ENCODE results near the gene EYA3. TPM values are rescaled to one million over a fixed set of nuclear protein-coding genes. Genes with fewer than 3 reads are reported as not detected.
"Not testable (repeated sequence)": the region's sequence is repeated elsewhere in the genome, so short reads cannot be mapped to it uniquely, and the experiment has no call there.

EYA3 gene
- total RNA-seq, 3 donors from 2014 or later = 26.6 to 29.6 (median 28.1) TPM

DNA sequence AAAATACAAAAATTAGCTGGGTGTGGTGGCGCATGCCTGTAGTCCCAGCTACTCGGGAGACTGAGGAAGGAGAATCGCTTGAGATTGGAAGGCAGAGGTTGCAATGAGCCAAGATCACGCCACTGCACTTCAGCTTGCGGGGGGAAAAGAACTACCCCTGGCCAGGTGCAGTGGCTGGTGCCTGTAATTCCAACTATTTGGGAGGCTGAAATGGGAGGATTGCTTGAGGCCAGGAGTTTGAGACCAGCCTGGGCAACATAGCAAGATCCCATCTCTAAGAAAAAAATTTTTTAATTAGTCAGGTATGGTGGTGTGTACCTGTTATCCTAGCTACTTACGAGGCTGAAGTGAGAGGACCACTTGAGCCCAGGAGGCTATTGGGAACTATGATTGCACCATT is 93.9 kb downstream of the EYA3 start:
- peaks cover 50% of the 10 kb centered on the region for H3K36me3 Mint-ChIP-seq (ENCODE audit: insufficient read depth)
- DNase-seq; H3K4me3 Mint-ChIP-seq; H3K27me3 Mint-ChIP-seq (ENCODE audit: low read depth); ATAC-seq; H3K9me3 Mint-ChIP-seq: not testable (repeated sequence)
- peaks cover 33% of the 10 kb centered on the region for H3K4me1 Mint-ChIP-seq (ENCODE audit: low read depth)

DNA sequence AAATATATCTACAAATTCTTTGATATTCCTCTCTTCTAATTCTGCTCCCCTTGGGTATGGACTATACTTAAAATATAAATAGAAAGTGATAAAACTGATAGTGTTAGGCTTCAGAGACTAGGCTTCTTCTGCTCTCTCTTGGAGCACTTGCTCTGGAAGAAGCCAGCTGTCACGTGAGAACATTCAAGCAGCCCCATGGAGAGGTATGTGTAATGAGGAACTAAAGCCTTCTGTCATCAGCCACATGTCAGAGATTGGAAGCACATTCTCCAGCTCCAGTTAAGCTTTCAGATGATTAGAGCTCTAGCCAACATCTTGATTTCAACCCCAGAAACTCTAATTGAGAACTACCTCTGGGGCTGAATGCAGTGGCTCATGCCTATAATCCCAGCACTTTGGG is 94.3 kb downstream of the EYA3 start:
- ATAC-seq (no peak), DNase-seq (no peak)
- Mint-ChIP-seq H3K4me3 (no peak overlapping the region), H3K4me1 (ENCODE audit: low read depth) (peaks cover 33% of the 10 kb centered on the region), H3K36me3 (ENCODE audit: insufficient read depth) (peaks cover 50% of the 10 kb centered on the region), H3K9me3 (no peaks in the 10 kb centered on the region), H3K27me3 (ENCODE audit: low read depth) (no peaks in the 10 kb centered on the region)

DNA sequence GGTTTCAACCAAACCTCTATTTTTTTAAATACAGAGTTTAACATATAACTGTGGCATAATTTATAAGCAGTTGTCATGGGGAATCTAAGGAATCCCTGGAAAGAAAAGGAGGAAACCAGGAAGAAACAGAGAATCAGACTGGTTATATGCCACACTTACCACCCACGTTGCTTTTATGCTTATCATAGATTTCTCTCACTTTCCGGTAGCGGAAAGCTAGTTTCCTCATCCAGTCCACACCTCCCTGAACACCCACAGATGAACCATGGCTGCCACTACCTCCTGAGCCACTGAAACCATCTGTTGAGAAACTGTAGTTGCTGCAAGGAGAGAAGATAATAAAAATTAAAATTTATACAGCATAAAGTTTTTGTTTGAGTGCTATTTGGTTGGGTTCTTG is 95.2 kb downstream of the EYA3 start:
- no peaks in the 10 kb centered on the region for H3K27me3 Mint-ChIP-seq (ENCODE audit: low read depth)
- DNase-seq = no peak
- peaks cover 53% of the 10 kb centered on the region for H3K36me3 Mint-ChIP-seq (ENCODE audit: insufficient read depth)
- peak in 1 of 2 donors; percentile 61 for ATAC-seq
- peaks cover 33% of the 10 kb centered on the region for H3K4me1 Mint-ChIP-seq (ENCODE audit: low read depth)
- no peaks in the 10 kb centered on the region for H3K9me3 Mint-ChIP-seq
- H3K4me3 Mint-ChIP-seq = no peak overlapping the region

DNA sequence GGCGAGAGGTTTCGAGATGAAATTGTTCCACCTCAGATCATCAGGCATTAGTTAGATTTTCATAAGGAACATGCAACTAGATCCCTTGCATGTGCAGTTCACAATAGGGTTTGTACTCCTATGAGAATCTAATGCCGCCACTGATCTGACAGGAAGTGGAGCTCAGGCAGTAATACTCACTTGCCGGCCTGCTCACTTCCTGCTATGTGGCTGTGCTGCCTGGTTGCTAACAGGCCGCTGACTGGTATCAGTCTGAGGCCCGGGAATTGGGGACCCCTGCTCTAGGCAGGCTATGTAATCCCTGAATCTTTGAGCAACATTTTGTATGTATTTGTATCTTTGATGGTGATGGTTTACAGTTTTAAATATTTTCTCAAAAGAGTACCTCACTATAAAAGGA is 96.1 kb downstream of the EYA3 start:
- peaks cover 36% of the 10 kb centered on the region for H3K4me1 Mint-ChIP-seq (ENCODE audit: low read depth)
- DNase-seq (peak; percentile 41), ATAC-seq (peak; percentile 76 to 77)
- no peaks in the 10 kb centered on the region for H3K27me3 Mint-ChIP-seq (ENCODE audit: low read depth)
- H3K4me3 Mint-ChIP-seq = no peak overlapping the region
- peaks cover 49% of the 10 kb centered on the region for H3K36me3 Mint-ChIP-seq (ENCODE audit: insufficient read depth)
- H3K9me3 Mint-ChIP-seq = no peaks in the 10 kb centered on the region

DNA sequence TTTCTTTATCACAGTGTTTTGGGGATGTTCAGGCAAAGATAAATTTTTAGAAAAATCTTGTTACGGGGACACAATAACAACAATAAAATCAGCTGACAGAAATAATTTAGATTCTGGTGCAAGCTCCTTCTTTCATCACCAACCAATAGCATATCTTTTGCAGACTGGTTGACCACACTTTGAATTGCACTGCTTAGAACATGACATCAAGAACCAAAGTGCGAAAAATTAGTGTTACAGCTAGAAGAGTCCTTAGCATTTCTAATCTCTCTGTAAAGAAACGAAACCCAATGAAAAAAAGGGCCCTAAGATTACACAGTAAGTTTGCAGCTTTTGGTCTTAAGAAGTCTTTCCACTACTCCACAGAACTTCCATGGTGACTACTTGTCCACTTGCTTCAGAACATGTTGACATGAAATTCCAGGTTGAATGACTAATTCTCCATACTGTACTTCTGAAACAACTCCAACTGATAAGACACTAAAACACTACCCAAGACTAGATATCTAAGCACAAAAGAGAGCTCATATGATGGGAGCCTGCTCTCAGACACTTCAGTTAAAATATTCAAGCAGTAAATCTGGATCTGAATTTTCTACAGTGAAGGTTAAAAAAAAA is 97.4 kb downstream of the EYA3 start:
- no peak overlapping the region for H3K4me3 Mint-ChIP-seq
- H3K36me3 Mint-ChIP-seq (ENCODE audit: insufficient read depth) = peaks cover 46% of the 10 kb centered on the region
- ATAC-seq (no peak), DNase-seq (no peak)
- no peaks in the 10 kb centered on the region for H3K9me3 Mint-ChIP-seq
- no peaks in the 10 kb centered on the region for H3K27me3 Mint-ChIP-seq (ENCODE audit: low read depth)
- peaks cover 39% of the 10 kb centered on the region for H3K4me1 Mint-ChIP-seq (ENCODE audit: low read depth)

DNA sequence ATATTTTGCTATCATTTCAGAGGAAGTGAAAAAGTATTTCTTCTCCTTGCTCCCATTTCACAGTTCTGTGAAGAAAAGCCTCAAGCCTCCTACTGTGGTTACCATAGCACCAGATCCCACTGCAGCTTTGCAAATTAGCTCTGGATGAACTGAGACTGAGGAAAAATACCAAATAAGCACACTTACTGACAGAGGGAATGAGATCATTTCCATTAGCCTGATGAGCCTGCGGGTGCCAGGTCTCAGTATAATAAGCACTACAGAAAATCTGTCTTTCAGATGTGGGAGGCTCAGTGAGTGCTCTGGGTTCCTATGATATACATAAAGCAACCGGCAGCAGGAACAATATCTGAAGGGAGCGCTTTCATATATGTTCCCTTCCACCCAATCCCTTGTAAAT is 107.3 kb downstream of the EYA3 start:
- Mint-ChIP-seq H3K9me3 (no peaks in the 10 kb centered on the region), H3K4me1 (ENCODE audit: low read depth) (no peaks in the 10 kb centered on the region), H3K4me3 (no peak overlapping the region), H3K27me3 (ENCODE audit: low read depth) (no peaks in the 10 kb centered on the region), H3K36me3 (ENCODE audit: insufficient read depth) (peaks cover 12% of the 10 kb centered on the region)
- ATAC-seq (no peak), DNase-seq (no peak)

DNA sequence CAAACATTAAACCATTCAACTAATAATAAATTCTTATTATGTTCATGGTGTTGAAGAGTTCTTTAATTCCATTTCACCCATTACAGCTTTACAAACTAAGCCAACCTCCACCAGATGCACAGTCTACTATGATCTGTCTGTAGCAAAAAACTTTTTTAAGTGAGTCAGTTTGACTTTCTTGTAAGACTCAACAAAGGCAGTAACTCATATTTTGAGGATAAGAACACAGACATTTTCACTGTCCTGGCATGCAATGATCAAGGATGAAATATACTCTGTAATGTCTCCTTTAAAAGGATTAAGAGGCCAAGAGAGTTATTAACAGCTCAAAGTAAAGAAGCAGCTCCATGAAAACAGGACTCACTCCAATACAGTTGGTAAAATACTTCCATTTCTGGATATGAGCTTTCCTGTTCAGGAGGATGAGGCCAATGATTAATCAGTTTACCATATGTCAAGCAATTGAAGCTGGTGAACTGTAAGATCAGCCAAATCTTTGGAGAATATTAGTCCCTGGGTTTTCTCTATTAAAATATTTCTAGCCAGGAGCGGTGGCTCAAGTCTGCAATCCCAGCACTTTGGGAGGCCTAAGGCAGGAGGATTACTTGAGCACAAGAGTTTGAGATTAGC is 108.1 kb downstream of the EYA3 start:
- DNase-seq (no peak), ATAC-seq (no peak)
- Mint-ChIP-seq H3K36me3 (ENCODE audit: insufficient read depth) (peaks cover 10% of the 10 kb centered on the region), H3K4me3 (no peak overlapping the region), H3K4me1 (ENCODE audit: low read depth) (no peaks in the 10 kb centered on the region), H3K27me3 (ENCODE audit: low read depth) (no peaks in the 10 kb centered on the region), H3K9me3 (no peaks in the 10 kb centered on the region)

DNA sequence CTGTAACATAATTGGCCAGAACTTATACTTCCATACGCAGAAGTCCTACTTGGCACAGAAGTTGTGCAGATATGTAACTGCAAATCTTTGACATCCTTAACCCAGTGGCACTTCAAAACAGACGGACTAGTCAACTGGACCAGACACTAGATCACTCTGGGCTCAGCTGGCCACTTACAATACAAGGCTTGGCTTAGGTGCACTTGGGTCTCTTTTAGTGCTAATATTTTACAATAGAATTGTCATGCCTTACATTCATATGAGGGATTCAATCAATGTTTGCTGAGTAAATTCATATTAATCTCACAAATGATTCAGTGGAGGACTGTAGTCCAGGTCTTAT is 108.6 kb downstream of the EYA3 start:
- no peaks in the 10 kb centered on the region for H3K4me1 Mint-ChIP-seq (ENCODE audit: low read depth)
- peaks cover 9% of the 10 kb centered on the region for H3K36me3 Mint-ChIP-seq (ENCODE audit: insufficient read depth)
- H3K27me3 Mint-ChIP-seq (ENCODE audit: low read depth) = no peaks in the 10 kb centered on the region
- ATAC-seq (no peak), DNase-seq (no peak)
- H3K9me3 Mint-ChIP-seq = no peaks in the 10 kb centered on the region
- no peak overlapping the region for H3K4me3 Mint-ChIP-seq

DNA sequence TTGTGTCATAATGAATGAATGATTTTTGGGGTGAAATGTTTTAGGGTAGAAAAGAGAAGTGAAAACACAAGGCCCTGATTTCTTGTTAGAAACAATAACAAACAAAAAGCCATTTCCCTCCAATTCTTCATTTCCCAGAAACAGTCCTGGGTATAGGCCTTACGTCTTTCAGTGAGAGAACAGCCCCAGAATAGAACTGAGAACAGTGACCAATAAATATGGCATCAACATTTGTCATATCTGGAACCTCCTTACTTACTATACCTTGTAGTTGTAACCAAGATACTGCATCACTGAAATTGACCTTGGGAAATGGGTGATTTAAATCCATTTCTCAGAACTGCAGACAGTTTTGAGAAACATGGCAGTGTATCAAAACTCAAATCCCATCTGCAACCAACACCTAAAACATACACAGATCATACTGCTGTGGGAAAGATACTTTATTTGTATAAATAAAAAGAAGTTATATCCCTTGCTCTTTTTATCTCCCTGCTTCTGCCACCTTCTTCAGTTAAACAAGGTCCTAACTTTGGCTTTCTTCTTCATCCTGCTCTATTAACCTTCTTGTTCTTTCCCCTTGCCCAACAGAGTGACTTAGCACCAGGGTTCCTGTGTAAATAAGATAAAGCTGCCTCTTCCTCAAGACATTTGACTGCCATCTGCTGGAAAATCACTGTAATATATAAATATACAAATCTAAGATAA is 109.1 kb downstream of the EYA3 start:
- Mint-ChIP-seq H3K36me3 (ENCODE audit: insufficient read depth) (peaks cover 9% of the 10 kb centered on the region), H3K9me3 (no peaks in the 10 kb centered on the region), H3K4me3 (no peak overlapping the region), H3K4me1 (ENCODE audit: low read depth) (no peaks in the 10 kb centered on the region), H3K27me3 (ENCODE audit: low read depth) (no peaks in the 10 kb centered on the region)
- DNase-seq = no peak
- peak; percentile 59 to 69 for ATAC-seq

DNA sequence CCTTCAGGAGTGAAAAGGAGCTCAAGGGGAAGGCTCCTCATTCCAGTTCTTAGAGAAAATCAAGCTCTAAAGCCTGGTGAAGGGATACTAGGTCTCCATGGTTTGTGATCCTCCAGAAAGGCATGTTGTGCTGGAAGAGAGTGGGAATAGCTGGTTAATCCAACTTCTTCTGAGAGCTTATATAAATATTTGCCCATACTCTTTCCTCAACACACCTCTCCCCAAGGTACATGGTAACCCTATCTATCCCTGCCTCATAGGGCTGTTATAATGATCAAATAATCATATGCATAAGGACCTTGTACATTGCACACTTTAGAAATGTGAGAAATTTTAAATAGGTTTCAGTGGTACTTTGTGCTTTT is 114.0 kb downstream of the EYA3 start:
- no peaks in the 10 kb centered on the region for H3K27me3 Mint-ChIP-seq (ENCODE audit: low read depth)
- ATAC-seq (no peak), DNase-seq (no peak)
- no peak overlapping the region for H3K4me3 Mint-ChIP-seq
- H3K4me1 Mint-ChIP-seq (ENCODE audit: low read depth) = peaks cover 10% of the 10 kb centered on the region
- H3K9me3 Mint-ChIP-seq = no peaks in the 10 kb centered on the region
- peaks cover 15% of the 10 kb centered on the region for H3K36me3 Mint-ChIP-seq (ENCODE audit: insufficient read depth)

DNA sequence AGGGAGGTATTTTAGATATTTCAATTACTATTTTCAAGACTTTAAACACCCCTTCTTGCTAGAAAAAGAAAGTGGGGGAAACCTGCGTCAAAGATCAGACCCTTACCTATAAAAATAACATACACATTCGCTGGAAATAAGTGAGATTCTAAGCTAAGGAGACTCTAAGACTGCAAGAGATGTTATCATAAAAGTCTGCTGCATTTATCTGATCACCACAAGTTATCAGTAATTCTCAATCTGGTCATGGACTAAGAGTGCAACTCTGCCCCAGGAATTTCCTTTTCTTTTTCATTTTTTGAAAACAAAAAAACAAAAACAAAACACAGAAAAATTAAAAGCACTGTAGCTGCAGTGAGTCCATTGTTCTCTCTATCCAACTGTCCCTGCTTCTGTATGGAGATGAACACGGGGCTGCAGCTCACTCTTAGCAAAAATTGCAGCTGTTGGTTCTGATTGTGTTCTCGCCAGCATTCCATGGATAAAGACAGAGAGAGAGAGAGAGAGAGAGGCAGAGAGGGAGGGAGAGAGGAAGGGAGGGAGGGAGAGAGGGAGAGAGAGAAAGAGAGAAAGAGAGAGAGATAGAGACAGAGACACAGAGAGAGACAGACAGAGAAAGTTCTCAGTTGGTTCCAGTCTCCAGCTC is 114.5 kb downstream of the EYA3 start:
- Mint-ChIP-seq H3K9me3 (no peaks in the 10 kb centered on the region), H3K36me3 (ENCODE audit: insufficient read depth) (peaks cover 16% of the 10 kb centered on the region), H3K27me3 (ENCODE audit: low read depth) (no peaks in the 10 kb centered on the region), H3K4me1 (ENCODE audit: low read depth) (peaks cover 14% of the 10 kb centered on the region), H3K4me3 (no peak overlapping the region)
- ATAC-seq (no peak), DNase-seq (no peak)

DNA sequence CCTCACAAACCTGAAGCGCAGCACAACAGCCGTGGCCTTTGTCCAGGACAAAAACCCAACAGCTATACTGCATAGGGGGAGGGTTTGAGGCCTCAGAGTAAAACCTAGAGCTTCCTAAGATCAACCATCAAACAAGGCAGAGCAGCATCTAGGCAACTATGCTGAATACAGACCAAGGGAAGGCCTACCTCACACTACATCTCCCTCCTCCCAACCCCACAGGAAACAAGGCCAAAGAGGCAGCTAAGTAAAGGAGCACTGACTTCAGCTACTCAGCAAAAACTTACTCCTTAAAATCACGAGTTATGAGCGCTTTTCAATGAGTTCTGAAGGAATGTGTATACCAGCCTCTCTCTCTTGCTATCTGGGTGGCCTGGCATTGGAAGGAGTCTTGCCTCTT is 116.3 kb downstream of the EYA3 start:
- no peak for DNase-seq
- no peaks in the 10 kb centered on the region for H3K27me3 Mint-ChIP-seq (ENCODE audit: low read depth)
- peaks cover 18% of the 10 kb centered on the region for H3K36me3 Mint-ChIP-seq (ENCODE audit: insufficient read depth)
- no peak overlapping the region for H3K4me3 Mint-ChIP-seq
- H3K9me3 Mint-ChIP-seq = no peaks in the 10 kb centered on the region
- no peak for ATAC-seq
- H3K4me1 Mint-ChIP-seq (ENCODE audit: low read depth) = peaks cover 23% of the 10 kb centered on the region

DNA sequence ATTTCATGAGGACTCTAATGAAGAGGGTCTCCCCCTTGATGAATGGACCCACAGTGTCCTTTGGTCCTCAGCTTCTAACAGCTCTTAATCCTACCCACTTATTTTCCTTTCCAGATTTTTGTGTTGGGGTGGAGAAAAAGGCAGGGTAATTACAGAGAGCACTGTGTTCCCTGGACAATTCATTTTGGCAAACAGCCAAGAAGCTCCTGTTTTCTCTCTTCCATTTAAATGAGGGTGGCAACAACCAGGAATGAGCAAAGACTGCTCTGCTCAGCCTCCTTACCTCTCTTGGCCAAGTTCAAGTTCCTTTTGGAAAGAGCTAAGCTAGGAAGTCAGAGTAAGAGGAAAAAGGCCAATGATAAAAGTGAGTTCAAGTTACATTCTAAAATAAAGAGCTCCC is 116.7 kb downstream of the EYA3 start:
- Mint-ChIP-seq H3K36me3 (ENCODE audit: insufficient read depth) (peaks cover 15% of the 10 kb centered on the region), H3K27me3 (ENCODE audit: low read depth) (no peaks in the 10 kb centered on the region), H3K4me1 (ENCODE audit: low read depth) (peaks cover 23% of the 10 kb centered on the region), H3K9me3 (no peaks in the 10 kb centered on the region), H3K4me3 (no peak overlapping the region)
- ATAC-seq (no peak), DNase-seq (no peak)

DNA sequence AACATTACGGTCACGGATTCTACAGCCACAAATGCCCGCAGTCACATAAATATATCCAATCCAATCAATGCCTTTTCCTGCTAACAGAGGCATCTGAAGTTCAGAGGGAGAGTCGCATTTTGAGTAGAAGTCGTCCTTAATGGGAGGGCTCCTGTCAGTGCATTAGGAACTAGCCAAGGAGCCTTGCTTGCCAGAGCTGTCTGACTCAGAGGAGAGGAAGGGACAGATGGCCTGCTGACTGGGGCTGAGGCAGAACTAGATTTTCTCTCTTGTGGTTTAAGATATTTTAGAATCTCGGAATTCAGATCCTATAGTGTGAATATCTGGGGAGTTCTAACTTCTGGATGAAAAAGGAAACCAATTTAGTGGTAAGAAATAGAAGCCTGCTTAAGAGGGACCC is 118.0 kb downstream of the EYA3 start:
- Mint-ChIP-seq H3K4me1 (ENCODE audit: low read depth) (peaks cover 23% of the 10 kb centered on the region), H3K27me3 (ENCODE audit: low read depth) (no peaks in the 10 kb centered on the region), H3K4me3 (no peak overlapping the region), H3K9me3 (no peaks in the 10 kb centered on the region), H3K36me3 (ENCODE audit: insufficient read depth) (peaks cover 17% of the 10 kb centered on the region)
- ATAC-seq (no peak), DNase-seq (no peak)

DNA sequence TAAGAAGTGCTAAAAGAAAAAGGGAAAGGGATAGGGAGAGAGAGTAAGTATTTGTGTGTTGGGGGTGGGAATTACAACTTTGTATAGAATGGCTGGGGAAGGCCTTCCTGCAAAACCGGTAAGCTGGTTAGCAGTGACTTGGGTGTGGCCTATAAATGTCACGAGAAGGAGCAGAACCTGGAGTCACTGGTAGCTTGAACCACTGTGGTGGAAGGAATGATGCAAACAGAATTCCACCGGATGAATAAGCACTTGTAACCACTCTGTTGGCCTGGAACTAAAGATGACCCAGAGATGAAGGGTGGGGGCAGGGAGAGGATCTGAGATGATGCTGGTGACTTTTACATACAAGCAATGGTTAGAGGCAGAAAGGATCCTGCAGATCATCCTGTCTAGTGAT is 119.7 kb downstream of the EYA3 start:
- ATAC-seq = no peak
- Mint-ChIP-seq H3K36me3 (ENCODE audit: insufficient read depth) (peaks cover 19% of the 10 kb centered on the region), H3K4me1 (ENCODE audit: low read depth) (peaks cover 23% of the 10 kb centered on the region), H3K4me3 (no peak overlapping the region), H3K9me3 (no peaks in the 10 kb centered on the region), H3K27me3 (ENCODE audit: low read depth) (no peaks in the 10 kb centered on the region)
- DNase-seq = no peak
